HEK293 (cell line): Measurements from ENCODE around the gene ZGPAT.

Experiments
- GLI2 ChIP-seq: fragments of 450-650 bp; formaldehyde crosslinking; IDR thresholded peaks from 2 replicates; pipeline ENCODE4; 2017; ENCODE audit warnings: missing biosample characterization, missing genetic modification characterization, low read depth, borderline replicate concordance
- GLIS1 ChIP-seq: fragments of 450-650 bp; formaldehyde crosslinking; IDR thresholded peaks from 2 replicates; pipeline ENCODE4 v1.5.1; 2016; ENCODE audit warnings: missing biosample characterization, missing genetic modification characterization
- HOXD13 ChIP-seq: sonication (generic); formaldehyde crosslinking; IDR thresholded peaks from 2 replicates; pipeline ENCODE4 v1.8.0; 2022; ENCODE audit warnings: missing genetic modification reagents, borderline replicate concordance
- KLF16 ChIP-seq: fragments of 450-650 bp; formaldehyde crosslinking; IDR thresholded peaks from 2 replicates; pipeline ENCODE4 v1.5.1; 2017; ENCODE audit warnings: missing biosample characterization, missing genetic modification characterization
- MZF1 ChIP-seq: fragments of 450-650 bp; formaldehyde crosslinking; IDR thresholded peaks from 2 replicates; pipeline ENCODE4 v1.5.1; 2017; ENCODE audit warnings: missing biosample characterization, missing genetic modification characterization, borderline replicate concordance
- SALL2 ChIP-seq: fragments of 450-650 bp; formaldehyde crosslinking; IDR thresholded peaks from 2 replicates; pipeline ENCODE4 v1.5.0; 2017; ENCODE audit warnings: missing biosample characterization, mild to moderate bottlenecking, missing genetic modification characterization, borderline replicate concordance
- SP3 ChIP-seq: fragments of 450-650 bp; formaldehyde crosslinking; IDR thresholded peaks from 2 replicates; pipeline ENCODE4 v1.5.1; 2016; ENCODE audit warnings: missing biosample characterization, missing genetic modification characterization
- SP7 ChIP-seq: fragments of 450-650 bp; formaldehyde crosslinking; IDR thresholded peaks from 2 replicates; pipeline ENCODE4 v1.5.1; 2016; ENCODE audit warnings: missing biosample characterization, missing genetic modification characterization
- ZBTB1 ChIP-seq: fragments of 450-650 bp; formaldehyde crosslinking; IDR thresholded peaks from 2 replicates; pipeline ENCODE4 v1.5.1; 2016; ENCODE audit warnings: missing biosample characterization, missing genetic modification characterization
- ZBTB17 ChIP-seq: fragments of 450-650 bp; formaldehyde crosslinking; IDR thresholded peaks from 2 replicates; pipeline ENCODE4 v1.5.1; 2016; ENCODE audit warnings: missing biosample characterization, missing genetic modification characterization
- ZBTB48 ChIP-seq: fragments of 450-650 bp; formaldehyde crosslinking; IDR thresholded peaks from 2 replicates; pipeline ENCODE4 v1.5.1; 2016; ENCODE audit warnings: missing biosample characterization, missing genetic modification characterization
- ZNF112 ChIP-seq: fragments of 450-650 bp; formaldehyde crosslinking; IDR thresholded peaks from 2 replicates; pipeline ENCODE4 v1.5.0; 2017; ENCODE audit warnings: missing biosample characterization, missing genetic modification characterization
- ZNF155 ChIP-seq: fragments of 450-650 bp; formaldehyde crosslinking; IDR thresholded peaks from 2 replicates; pipeline ENCODE4 v1.5.1; 2016; ENCODE audit warnings: missing biosample characterization, missing genetic modification characterization
- ZNF169 ChIP-seq: fragments of 450-650 bp; formaldehyde crosslinking; IDR thresholded peaks from 2 replicates; pipeline ENCODE4 v1.5.1; 2016; ENCODE audit warnings: missing biosample characterization, missing genetic modification characterization
- ZNF214 ChIP-seq: fragments of 450-650 bp; formaldehyde crosslinking; IDR thresholded peaks from 2 replicates; pipeline ENCODE4 v1.5.1; 2017; ENCODE audit warnings: missing biosample characterization, mild to moderate bottlenecking, missing genetic modification characterization, borderline replicate concordance
- ZNF311 ChIP-seq: fragments of 450-650 bp; formaldehyde crosslinking; IDR thresholded peaks from 2 replicates; pipeline ENCODE4 v1.5.1; 2017; ENCODE audit warnings: missing biosample characterization, missing genetic modification characterization, borderline replicate concordance
- ZNF324 ChIP-seq: fragments of 450-650 bp; formaldehyde crosslinking; IDR thresholded peaks from 2 replicates; pipeline ENCODE4 v1.5.1; 2016; ENCODE audit warnings: missing biosample characterization, missing genetic modification characterization
- ZNF549 ChIP-seq: fragments of 450-650 bp; IDR thresholded peaks from 2 replicates; pipeline ENCODE4 v1.5.1; 2018; ENCODE audit warnings: missing biosample characterization, missing genetic modification characterization, mild to moderate bottlenecking, inconsistent platforms, moderate library complexity
- ZNF747 ChIP-seq: fragments of 450-650 bp; formaldehyde crosslinking; IDR thresholded peaks from 2 replicates; pipeline ENCODE4 v1.5.1; 2016; ENCODE audit warnings: missing biosample characterization, missing genetic modification characterization
- ZNF777 ChIP-seq: fragments of 450-650 bp; formaldehyde crosslinking; IDR thresholded peaks from 2 replicates; pipeline ENCODE4 v1.5.1; 2017; ENCODE audit warnings: missing biosample characterization, missing genetic modification characterization, borderline replicate concordance
- ZNF791 ChIP-seq: fragments of 450-650 bp; formaldehyde crosslinking; IDR thresholded peaks from 2 replicates; pipeline ENCODE4 v1.5.1; 2016; ENCODE audit warnings: missing biosample characterization, missing genetic modification characterization
- TF ChIP-seq, protein P1 (sequence below): fragments of 450-650 bp; formaldehyde crosslinking; IDR thresholded peaks from 2 replicates; pipeline ENCODE4 v1.5.1; 2016; ENCODE audit warnings: missing biosample characterization, missing genetic modification characterization
- TF ChIP-seq, protein P2 (sequence below): fragments of 450-650 bp; formaldehyde crosslinking; IDR thresholded peaks from 2 replicates; pipeline ENCODE4 v1.5.1; 2016; ENCODE audit warnings: missing biosample characterization, missing genetic modification characterization
- TF ChIP-seq, protein P3 (sequence below): fragments of 450-650 bp; formaldehyde crosslinking; IDR thresholded peaks from 2 replicates; pipeline ENCODE4 v1.5.1; 2016; ENCODE audit warnings: missing biosample characterization, missing genetic modification characterization
- TF ChIP-seq, protein P4 (sequence below): IDR thresholded peaks from 2 replicates; pipeline ENCODE4 v1.6.1; 2011; ENCODE audit warnings: mild to moderate bottlenecking, low read depth, low read length, borderline replicate concordance
- TF ChIP-seq, protein P5 (sequence below): fragments of 450-650 bp; formaldehyde crosslinking; IDR thresholded peaks from 2 replicates; pipeline ENCODE4 v1.5.1; 2017; ENCODE audit warnings: missing biosample characterization, missing genetic modification characterization
- TF ChIP-seq, protein P6 (sequence below): fragments of 450-650 bp; IDR thresholded peaks from 2 replicates; pipeline ENCODE4 v1.5.1; 2018; ENCODE audit warnings: missing biosample characterization, mild to moderate bottlenecking, missing genetic modification characterization
- TF ChIP-seq, protein P7 (sequence below): fragments of 450-650 bp; formaldehyde crosslinking; IDR thresholded peaks from 2 replicates; pipeline ENCODE4 v1.5.1; 2016; ENCODE audit warnings: missing biosample characterization, missing genetic modification characterization, low read depth

ZGPAT gene

DNA sequence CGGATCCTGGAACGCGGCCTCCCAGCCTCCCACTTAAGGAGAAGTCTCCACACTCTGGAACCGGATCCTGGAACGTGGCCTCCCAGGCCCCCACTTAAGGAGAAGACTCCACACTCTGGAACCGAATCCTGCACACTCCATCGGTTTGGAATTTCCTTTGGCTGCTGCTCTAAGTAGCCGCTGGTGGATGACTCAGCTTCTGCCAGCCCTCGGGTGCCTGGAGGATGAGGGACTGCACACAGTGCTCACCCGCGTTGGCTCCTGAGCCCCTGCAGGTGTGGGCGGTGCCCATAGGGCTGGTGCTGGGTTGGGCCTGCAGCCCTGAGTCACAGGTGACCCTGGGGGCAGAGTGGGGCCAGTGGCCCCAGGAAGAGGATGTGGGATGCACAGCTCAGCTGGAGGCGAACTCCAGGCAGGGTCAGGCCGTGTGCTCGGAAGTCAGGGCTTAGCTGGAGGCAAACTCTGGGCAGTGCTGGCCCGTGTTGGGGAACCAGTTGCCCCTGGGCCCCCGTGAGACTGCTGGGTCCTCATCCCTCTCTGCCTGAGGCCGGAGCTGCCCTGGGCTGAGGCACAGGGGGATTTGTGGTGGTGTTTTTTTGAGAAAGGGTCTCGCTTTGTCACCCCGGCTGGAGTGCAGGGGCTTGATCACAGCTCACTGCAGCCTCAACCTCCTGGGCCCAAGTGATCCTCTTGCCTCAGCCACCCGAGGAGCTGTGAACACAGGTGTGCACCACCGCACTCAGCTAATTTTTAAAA, 25.3 kb upstream of the ZGPAT start (continued):
- TF ChIP-seq SALL2 (tag by site-specific recombination): no peak
- no peak for TF ChIP-seq HOXD13 (CRISPR knock-in tag)
- TF ChIP-seq, protein P1, sequence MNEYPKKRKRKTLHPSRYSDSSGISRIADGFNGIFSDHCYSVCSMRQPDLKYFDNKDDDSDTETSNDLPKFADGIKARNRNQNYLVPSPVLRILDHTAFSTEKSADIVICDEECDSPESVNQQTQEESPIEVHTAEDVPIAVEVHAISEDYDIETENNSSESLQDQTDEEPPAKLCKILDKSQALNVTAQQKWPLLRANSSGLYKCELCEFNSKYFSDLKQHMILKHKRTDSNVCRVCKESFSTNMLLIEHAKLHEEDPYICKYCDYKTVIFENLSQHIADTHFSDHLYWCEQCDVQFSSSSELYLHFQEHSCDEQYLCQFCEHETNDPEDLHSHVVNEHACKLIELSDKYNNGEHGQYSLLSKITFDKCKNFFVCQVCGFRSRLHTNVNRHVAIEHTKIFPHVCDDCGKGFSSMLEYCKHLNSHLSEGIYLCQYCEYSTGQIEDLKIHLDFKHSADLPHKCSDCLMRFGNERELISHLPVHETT (tag by site-specific recombination): 0 out of 2 replicates have a peak, but pooled peaks have one; percentile 48
- TF ChIP-seq, protein P2, sequence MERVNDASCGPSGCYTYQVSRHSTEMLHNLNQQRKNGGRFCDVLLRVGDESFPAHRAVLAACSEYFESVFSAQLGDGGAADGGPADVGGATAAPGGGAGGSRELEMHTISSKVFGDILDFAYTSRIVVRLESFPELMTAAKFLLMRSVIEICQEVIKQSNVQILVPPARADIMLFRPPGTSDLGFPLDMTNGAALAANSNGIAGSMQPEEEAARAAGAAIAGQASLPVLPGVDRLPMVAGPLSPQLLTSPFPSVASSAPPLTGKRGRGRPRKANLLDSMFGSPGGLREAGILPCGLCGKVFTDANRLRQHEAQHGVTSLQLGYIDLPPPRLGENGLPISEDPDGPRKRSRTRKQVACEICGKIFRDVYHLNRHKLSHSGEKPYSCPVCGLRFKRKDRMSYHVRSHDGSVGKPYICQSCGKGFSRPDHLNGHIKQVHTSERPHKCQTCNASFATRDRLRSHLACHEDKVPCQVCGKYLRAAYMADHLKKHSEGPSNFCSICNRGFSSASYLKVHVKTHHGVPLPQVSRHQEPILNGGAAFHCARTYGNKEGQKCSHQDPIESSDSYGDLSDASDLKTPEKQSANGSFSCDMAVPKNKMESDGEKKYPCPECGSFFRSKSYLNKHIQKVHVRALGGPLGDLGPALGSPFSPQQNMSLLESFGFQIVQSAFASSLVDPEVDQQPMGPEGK (tag by site-specific recombination): peak; percentile 47
- TF ChIP-seq ZNF549 (tag by site-specific recombination): no peak
- TF ChIP-seq ZNF311 (tag by site-specific recombination): no peak
- TF ChIP-seq ZNF747: no peak
- TF ChIP-seq, protein P3, sequence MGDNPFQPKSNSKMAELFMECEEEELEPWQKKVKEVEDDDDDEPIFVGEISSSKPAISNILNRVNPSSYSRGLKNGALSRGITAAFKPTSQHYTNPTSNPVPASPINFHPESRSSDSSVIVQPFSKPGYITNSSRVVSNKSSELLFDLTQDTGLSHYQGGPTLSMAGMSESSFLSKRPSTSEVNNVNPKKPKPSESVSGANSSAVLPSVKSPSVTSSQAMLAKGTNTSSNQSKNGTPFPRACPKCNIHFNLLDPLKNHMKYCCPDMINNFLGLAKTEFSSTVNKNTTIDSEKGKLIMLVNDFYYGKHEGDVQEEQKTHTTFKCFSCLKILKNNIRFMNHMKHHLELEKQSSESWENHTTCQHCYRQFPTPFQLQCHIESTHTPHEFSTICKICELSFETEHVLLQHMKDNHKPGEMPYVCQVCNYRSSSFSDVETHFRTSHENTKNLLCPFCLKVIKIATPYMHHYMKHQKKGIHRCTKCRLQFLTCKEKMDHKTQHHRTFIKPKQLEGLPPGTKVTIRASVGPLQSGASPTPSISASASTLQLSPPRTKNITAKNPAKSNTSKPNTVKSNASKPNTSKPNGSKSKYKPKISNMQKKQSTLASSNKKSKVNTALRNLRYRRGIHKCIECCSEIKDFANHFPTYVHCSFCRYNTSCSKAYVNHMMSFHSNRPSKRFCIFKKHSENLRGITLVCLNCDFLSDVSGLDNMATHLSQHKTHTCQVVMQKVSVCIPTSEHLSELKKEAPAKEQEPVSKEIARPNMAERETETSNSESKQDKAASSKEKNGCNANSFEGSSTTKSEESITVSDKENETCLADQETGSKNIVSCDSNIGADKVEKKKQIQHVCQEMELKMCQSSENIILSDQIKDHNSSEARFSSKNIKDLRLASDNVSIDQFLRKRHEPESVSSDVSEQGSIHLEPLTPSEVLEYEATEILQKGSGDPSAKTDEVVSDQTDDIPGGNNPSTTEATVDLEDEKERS (tag by site-specific recombination): no peak
- TF ChIP-seq GLI2 (tag by site-specific recombination): no peak
- no peak for TF ChIP-seq ZNF214 (tag by site-specific recombination)
- TF ChIP-seq ZNF112 (tag by site-specific recombination): no peak
- TF ChIP-seq, protein P4, sequence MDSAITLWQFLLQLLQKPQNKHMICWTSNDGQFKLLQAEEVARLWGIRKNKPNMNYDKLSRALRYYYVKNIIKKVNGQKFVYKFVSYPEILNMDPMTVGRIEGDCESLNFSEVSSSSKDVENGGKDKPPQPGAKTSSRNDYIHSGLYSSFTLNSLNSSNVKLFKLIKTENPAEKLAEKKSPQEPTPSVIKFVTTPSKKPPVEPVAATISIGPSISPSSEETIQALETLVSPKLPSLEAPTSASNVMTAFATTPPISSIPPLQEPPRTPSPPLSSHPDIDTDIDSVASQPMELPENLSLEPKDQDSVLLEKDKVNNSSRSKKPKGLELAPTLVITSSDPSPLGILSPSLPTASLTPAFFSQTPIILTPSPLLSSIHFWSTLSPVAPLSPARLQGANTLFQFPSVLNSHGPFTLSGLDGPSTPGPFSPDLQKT: no peak
- TF ChIP-seq ZBTB17 (tag by site-specific recombination): no peak
- no peak for TF ChIP-seq ZBTB48 (tag by site-specific recombination)
- TF ChIP-seq, protein P5, sequence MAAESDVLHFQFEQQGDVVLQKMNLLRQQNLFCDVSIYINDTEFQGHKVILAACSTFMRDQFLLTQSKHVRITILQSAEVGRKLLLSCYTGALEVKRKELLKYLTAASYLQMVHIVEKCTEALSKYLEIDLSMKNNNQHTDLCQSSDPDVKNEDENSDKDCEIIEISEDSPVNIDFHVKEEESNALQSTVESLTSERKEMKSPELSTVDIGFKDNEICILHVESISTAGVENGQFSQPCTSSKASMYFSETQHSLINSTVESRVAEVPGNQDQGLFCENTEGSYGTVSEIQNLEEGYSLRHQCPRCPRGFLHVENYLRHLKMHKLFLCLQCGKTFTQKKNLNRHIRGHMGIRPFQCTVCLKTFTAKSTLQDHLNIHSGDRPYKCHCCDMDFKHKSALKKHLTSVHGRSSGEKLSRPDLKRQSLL (tag by site-specific recombination): no peak
- no peak for TF ChIP-seq ZNF791 (tag by site-specific recombination)
- TF ChIP-seq SP3 (tag by site-specific recombination): peak; percentile 65
- TF ChIP-seq KLF16 (tag by site-specific recombination): no peak
- peak; percentile 86 for TF ChIP-seq SP7
- TF ChIP-seq, protein P6, sequence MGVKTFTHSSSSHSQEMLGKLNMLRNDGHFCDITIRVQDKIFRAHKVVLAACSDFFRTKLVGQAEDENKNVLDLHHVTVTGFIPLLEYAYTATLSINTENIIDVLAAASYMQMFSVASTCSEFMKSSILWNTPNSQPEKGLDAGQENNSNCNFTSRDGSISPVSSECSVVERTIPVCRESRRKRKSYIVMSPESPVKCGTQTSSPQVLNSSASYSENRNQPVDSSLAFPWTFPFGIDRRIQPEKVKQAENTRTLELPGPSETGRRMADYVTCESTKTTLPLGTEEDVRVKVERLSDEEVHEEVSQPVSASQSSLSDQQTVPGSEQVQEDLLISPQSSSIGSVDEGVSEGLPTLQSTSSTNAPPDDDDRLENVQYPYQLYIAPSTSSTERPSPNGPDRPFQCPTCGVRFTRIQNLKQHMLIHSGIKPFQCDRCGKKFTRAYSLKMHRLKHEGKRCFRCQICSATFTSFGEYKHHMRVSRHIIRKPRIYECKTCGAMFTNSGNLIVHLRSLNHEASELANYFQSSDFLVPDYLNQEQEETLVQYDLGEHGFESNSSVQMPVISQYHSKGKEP (tag by site-specific recombination): no peak
- no peak for TF ChIP-seq ZNF777 (tag by site-specific recombination)
- TF ChIP-seq, protein P7, sequence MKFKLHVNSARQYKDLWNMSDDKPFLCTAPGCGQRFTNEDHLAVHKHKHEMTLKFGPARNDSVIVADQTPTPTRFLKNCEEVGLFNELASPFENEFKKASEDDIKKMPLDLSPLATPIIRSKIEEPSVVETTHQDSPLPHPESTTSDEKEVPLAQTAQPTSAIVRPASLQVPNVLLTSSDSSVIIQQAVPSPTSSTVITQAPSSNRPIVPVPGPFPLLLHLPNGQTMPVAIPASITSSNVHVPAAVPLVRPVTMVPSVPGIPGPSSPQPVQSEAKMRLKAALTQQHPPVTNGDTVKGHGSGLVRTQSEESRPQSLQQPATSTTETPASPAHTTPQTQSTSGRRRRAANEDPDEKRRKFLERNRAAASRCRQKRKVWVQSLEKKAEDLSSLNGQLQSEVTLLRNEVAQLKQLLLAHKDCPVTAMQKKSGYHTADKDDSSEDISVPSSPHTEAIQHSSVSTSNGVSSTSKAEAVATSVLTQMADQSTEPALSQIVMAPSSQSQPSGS: no peak
- TF ChIP-seq MZF1 (tag by site-specific recombination): no peak
- TF ChIP-seq ZBTB1: no peak
- TF ChIP-seq GLIS1 (tag by site-specific recombination): peak; percentile 92
- TF ChIP-seq ZNF324 (tag by site-specific recombination): 0 out of 2 replicates have a peak, but pooled peaks have one; percentile 40
- no peak for TF ChIP-seq ZNF155 (tag by site-specific recombination)
- no peak for TF ChIP-seq ZNF169 (tag by site-specific recombination)
